ENCODE measurements around the gene GGCT. TPM values are rescaled to one million over a fixed set of nuclear protein-coding genes. Genes with fewer than 3 reads are reported as not detected.

GGCT gene
- total and polyA plus RNA-seq, 3 donors from 2014 or later, result 14.7 to 21.8 (median 17.8) TPM

- DNase-seq, result no peak
- Histone ChIP-seq H3K4me1 (peaks cover 7% of the 10 kb centered on the region), H3K27ac (no peak overlapping the region), H3K9me3 (no peaks in the 10 kb centered on the region), H3K4me3 (no peak overlapping the region), H3K36me3 (ENCODE audit: low read depth, missing control alignments) (no peaks in the 10 kb centered on the region), H3K27me3 (no peaks in the 10 kb centered on the region)
- 86 to 95% methylated on average over 2 of the region's 2 CpGs for WGBS, 2 donors
- intact Hi-C loops (cut with DNase I; ENCODE audit: low total_unique reads), result no loop called here
- TF ChIP-seq, protein P1, sequence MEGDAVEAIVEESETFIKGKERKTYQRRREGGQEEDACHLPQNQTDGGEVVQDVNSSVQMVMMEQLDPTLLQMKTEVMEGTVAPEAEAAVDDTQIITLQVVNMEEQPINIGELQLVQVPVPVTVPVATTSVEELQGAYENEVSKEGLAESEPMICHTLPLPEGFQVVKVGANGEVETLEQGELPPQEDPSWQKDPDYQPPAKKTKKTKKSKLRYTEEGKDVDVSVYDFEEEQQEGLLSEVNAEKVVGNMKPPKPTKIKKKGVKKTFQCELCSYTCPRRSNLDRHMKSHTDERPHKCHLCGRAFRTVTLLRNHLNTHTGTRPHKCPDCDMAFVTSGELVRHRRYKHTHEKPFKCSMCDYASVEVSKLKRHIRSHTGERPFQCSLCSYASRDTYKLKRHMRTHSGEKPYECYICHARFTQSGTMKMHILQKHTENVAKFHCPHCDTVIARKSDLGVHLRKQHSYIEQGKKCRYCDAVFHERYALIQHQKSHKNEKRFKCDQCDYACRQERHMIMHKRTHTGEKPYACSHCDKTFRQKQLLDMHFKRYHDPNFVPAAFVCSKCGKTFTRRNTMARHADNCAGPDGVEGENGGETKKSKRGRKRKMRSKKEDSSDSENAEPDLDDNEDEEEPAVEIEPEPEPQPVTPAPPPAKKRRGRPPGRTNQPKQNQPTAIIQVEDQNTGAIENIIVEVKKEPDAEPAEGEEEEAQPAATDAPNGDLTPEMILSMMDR (IDR thresholded peaks at IDR 0.05), result no peak
- no peak for TF ChIP-seq POLR2A (IDR thresholded peaks at IDR 0.05)
These were observed 2.0 kb downstream of the GGCT start for GRCh38 chr7:30502470-30503251.

DNA sequence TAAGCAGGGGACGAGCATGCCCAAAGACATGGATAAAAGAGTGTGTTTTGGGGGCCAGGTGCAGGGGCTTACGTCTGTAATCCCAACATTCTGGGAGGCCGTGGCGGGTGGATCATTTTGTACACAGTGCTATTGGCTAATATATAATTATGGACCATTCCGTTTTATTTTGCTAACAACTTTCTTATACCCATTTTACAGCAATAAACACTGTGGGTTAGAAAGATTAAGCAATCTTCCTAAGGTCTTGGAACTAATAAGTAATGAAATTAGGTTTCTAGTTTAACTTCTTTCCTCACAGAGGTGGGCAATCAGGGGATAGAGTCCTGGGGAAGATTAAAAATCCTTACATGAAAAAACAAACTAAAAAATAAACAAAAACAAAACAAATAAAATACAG, 3.4 kb downstream of the GGCT start:
- Histone ChIP-seq H3K36me3 (ENCODE audit: low read depth, missing control alignments) (no peaks in the 10 kb centered on the region), H3K4me3 (no peak overlapping the region), H3K9me3 (no peaks in the 10 kb centered on the region), H3K27me3 (no peaks in the 10 kb centered on the region), H3K4me1 (peaks cover 7% of the 10 kb centered on the region), H3K27ac (no peak overlapping the region)
- TF ChIP-seq, protein P1 (IDR thresholded peaks at IDR 0.05), result no peak
- TF ChIP-seq POLR2A (IDR thresholded peaks at IDR 0.05), result no peak
- 84 to 95% methylated on average over 5 of the region's 5 CpGs for WGBS, 2 donors
- DNase-seq, result no peak
- intact Hi-C loops (cut with DNase I; ENCODE audit: low total_unique reads), result no loop called here

- Histone ChIP-seq H3K4me3 (no peak overlapping the region), H3K9me3 (no peaks in the 10 kb centered on the region), H3K27ac (no peak overlapping the region), H3K4me1 (no peaks in the 10 kb centered on the region), H3K36me3 (ENCODE audit: low read depth, missing control alignments) (no peaks in the 10 kb centered on the region), H3K27me3 (no peaks in the 10 kb centered on the region)
- TF ChIP-seq POLR2A (IDR thresholded peaks at IDR 0.05), result no peak
- intact Hi-C loops (cut with DNase I; ENCODE audit: low total_unique reads), result no loop called here
- no peak for DNase-seq
These were observed 11.4 kb downstream of the GGCT start for GRCh38 chr7:30493228-30493627.

- H3K27me3 ChIP-seq, result no peaks in the 10 kb centered on the region
- no peak overlapping the region for H3K27ac ChIP-seq
- intact Hi-C loops (cut with DNase I; ENCODE audit: low total_unique reads), result no loop called here
- H3K9me3 ChIP-seq, result no peaks in the 10 kb centered on the region
- no peaks in the 10 kb centered on the region for H3K36me3 ChIP-seq (ENCODE audit: low read depth, missing control alignments)
- H3K4me1 ChIP-seq, result no peaks in the 10 kb centered on the region
- H3K4me3 ChIP-seq, result no peak overlapping the region
- TF ChIP-seq, protein P1 (IDR thresholded peaks at IDR 0.05), result no peak
- no peak for TF ChIP-seq POLR2A (IDR thresholded peaks at IDR 0.05)
- DNase-seq, result no peak
These were observed 13.2 kb downstream of the GGCT start for GRCh38 chr7:30491417-30491816.

- TF ChIP-seq, protein P1 (IDR thresholded peaks at IDR 0.05), result no peak
- TF ChIP-seq POLR2A (IDR thresholded peaks at IDR 0.05), result no peak
- H3K4me3 ChIP-seq, result no peak overlapping the region
- no peaks in the 10 kb centered on the region for H3K36me3 ChIP-seq (ENCODE audit: low read depth, missing control alignments)
- no peak for DNase-seq
- no peaks in the 10 kb centered on the region for H3K4me1 ChIP-seq
- H3K9me3 ChIP-seq, result no peaks in the 10 kb centered on the region
- no peak overlapping the region for H3K27ac ChIP-seq
- H3K27me3 ChIP-seq, result no peaks in the 10 kb centered on the region
- WGBS, 2 donors, result 91 to 100% methylated on average over 1 of the region's 1 CpG
- intact Hi-C loops (cut with DNase I; ENCODE audit: low total_unique reads), result no loop called here
These were observed 17.3 kb downstream of the GGCT start for GRCh38 chr7:30487371-30487770.

Data from testis (tissue), 3 donors.